ENCODE data around the gene LDLRAD3.

DNA sequence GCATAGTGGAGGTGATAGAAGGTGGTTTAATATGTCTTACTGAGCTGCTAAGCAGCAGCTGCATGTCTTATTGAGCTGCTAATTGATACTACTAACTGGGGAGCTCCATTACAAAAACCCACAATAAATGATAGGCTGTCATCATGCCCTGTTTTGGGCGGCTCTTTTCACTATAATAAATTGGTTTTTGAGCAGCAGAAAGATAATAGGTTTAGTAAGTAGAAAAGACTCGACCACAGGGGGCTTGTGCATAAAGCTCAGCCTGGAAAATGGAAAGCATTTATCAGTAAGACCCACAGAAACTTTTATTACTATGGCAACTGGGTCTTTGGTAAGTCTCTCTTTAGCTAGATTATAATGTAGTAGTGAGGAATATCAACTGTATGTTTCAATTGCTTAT, 117.6 kb downstream of the LDLRAD3 start:
- TF ChIP-seq GATA3 (IDR thresholded peaks at IDR 0.05; ENCODE audit: low read depth, low read length) (no peak), GATA2 (IDR thresholded peaks at IDR 0.05; ENCODE audit: low read depth, low read length) (no peak)

Data from SH-SY5Y (cell line).